ENCODE data around the gene QRFPR. TPM values are rescaled to one million over a fixed set of nuclear protein-coding genes. Genes with fewer than 3 reads are reported as not detected.
"Not testable (repeated sequence)": the region's sequence is repeated elsewhere in the genome, so short reads cannot be mapped to it uniquely, and the experiment has no call there.

Gene QRFPR
- total and polyA plus RNA-seq, 10 of the 15 experiments (the other 5 are each of a cell fraction or from before 2014, with no cell fraction given), result not detected

DNA sequence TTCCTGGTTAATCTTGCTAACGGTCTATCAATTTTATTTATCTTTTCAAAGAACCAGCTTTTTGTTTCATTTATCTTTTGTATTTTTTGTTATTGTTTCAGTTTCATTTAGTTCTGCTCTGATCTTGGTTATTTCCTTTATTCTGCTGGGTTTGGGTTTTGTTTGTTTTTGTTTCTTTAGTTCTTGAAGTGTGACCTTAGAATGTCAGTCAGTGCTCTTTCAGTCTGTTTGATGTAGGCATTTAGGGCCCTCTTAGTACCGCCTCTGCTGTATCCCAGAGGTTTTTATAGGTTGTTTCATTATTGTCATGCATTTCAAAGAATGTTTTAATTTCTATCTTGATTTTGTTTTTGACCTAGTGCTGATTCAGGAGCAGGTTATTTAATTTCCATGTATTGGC, 27.7 kb upstream of the QRFPR start:
- RAD21 ChIA-PET (ENCODE audit: unreplicated experiment); BruUV-seq (replicated peaks); SMC1A ChIA-PET (ENCODE audit: uncharacterized antibody, unreplicated experiment); in situ Hi-C loops (cut with MboI); FAIRE-seq; DNase-seq (ENCODE audit: low read depth, low spot score); H3K4me1 ChIP-seq (ENCODE audit: control insufficient read depth, insufficient read depth, low read length); ATAC-seq; H3K36me3 ChIP-seq (ENCODE audit: control insufficient read depth in 2 of 2, insufficient read depth in 2 of 2, low read length in 1 of 2); H2AFZ ChIP-seq (ENCODE audit: control insufficient read depth, low read depth, low read length); H3K27ac ChIP-seq (ENCODE audit: control insufficient read depth, insufficient read depth); H3K4me3 ChIP-seq; H3K9ac ChIP-seq (ENCODE audit: control insufficient read depth, insufficient read depth, low read length); H4K20me1 ChIP-seq (ENCODE audit: control insufficient read depth, insufficient read depth); intact Hi-C loops (cut with micrococcal nuclease; ENCODE audit: unreplicated experiment); H3K79me2 ChIP-seq (ENCODE audit: control insufficient read depth, insufficient read depth, low read length); H3K4me2 ChIP-seq (ENCODE audit: control insufficient read depth, insufficient read depth); H3K9me3 ChIP-seq (replicated peaks; ENCODE audit: control insufficient read depth, insufficient read depth, low read length); H3K27me3 ChIP-seq (replicated peaks in 1 of 2; ENCODE audit: control insufficient read depth in 2 of 2, insufficient read depth in 2 of 2, low read length in 1 of 2); POLR2A ChIA-PET: not testable (repeated sequence)
- CTCF ChIA-PET, result interaction anchor here (1.1 kb wide), 1 partner anchor 38 kb away, joined by 4 read pairs; no protein-coding TSS in a partner anchor
- WGBS (ENCODE audit: insufficient coverage, insufficient replicate concordance, low lambda C conversion rate, missing lambda C conversion rate), result 33% methylated on average over 2 of the region's 2 CpGs

DNA sequence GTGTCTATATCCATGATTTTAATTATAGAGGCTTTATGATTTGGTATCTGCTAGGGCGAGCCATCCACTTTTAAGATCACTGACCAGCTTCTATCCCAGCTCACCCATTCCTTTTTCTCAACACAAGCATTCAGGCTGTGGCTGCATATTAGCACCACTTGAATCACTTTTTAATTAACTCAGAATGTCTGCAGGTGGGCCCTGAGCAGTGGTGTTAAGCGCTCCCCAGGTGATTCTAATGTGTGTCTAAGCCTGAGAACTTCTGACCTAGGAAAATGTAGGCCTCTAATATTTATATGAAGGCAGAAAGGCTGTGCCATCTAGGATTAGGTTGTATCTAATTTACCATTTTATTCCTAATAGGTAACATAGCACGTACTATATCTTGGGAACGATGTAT, 19.8 kb upstream of the QRFPR start:
- Histone ChIP-seq H2AFZ (ENCODE audit: control insufficient read depth, low read depth, low read length) (no peak overlapping the region), H3K27me3 (replicated peaks in 1 of 2; ENCODE audit: control insufficient read depth in 2 of 2, insufficient read depth in 2 of 2, low read length in 1 of 2) (no peaks in the 10 kb centered on the region), H3K9me3 (replicated peaks; ENCODE audit: control insufficient read depth, insufficient read depth, low read length) (no peaks in the 10 kb centered on the region), H3K9ac (ENCODE audit: control insufficient read depth, insufficient read depth, low read length) (no peak overlapping the region), H3K27ac (ENCODE audit: control insufficient read depth, insufficient read depth) (no peak overlapping the region), H3K79me2 (ENCODE audit: control insufficient read depth, insufficient read depth, low read length) (no peaks in the 10 kb centered on the region), H3K4me1 (ENCODE audit: control insufficient read depth, insufficient read depth, low read length) (no peaks in the 10 kb centered on the region), H3K4me2 (ENCODE audit: control insufficient read depth, insufficient read depth) (no peak overlapping the region), H3K4me3 (no peak overlapping the region), H3K36me3 (ENCODE audit: control insufficient read depth in 2 of 2, insufficient read depth in 2 of 2, low read length in 1 of 2) (no peaks in the 10 kb centered on the region), H4K20me1 (ENCODE audit: control insufficient read depth, insufficient read depth) (no peaks in the 10 kb centered on the region)
- ChIA-PET CTCF (no interaction called here), RAD21 (ENCODE audit: unreplicated experiment) (no interaction called here), SMC1A (ENCODE audit: uncharacterized antibody, unreplicated experiment) (no interaction called here), POLR2A (no interaction called here)
- no peak for FAIRE-seq
- 34% methylated on average over 4 of the region's 4 CpGs for WGBS (ENCODE audit: insufficient coverage, insufficient replicate concordance, low lambda C conversion rate, missing lambda C conversion rate)
- BruUV-seq (replicated peaks), result no TSS peak
- DNase-seq (ENCODE audit: low read depth, low spot score), result no peak
- no peak for ATAC-seq
- in situ Hi-C loops (cut with MboI) (no loop called here), intact Hi-C loops (cut with micrococcal nuclease; ENCODE audit: unreplicated experiment) (no loop called here)
- TF ChIP-seq CBFB (IDR thresholded peaks at IDR 0.05; ENCODE audit: low read depth) (no peak), PAX5 (IDR thresholded peaks at IDR 0.05; ENCODE audit: borderline replicate concordance, low read depth, low read length) (no peak), EP300 (IDR thresholded peaks at IDR 0.05; ENCODE audit: borderline replicate concordance in 1 of 2, control insufficient read depth in 1 of 2, low read depth in 2 of 2, low read length in 2 of 2) (no peak)
- TF ChIP-seq, protein P1, sequence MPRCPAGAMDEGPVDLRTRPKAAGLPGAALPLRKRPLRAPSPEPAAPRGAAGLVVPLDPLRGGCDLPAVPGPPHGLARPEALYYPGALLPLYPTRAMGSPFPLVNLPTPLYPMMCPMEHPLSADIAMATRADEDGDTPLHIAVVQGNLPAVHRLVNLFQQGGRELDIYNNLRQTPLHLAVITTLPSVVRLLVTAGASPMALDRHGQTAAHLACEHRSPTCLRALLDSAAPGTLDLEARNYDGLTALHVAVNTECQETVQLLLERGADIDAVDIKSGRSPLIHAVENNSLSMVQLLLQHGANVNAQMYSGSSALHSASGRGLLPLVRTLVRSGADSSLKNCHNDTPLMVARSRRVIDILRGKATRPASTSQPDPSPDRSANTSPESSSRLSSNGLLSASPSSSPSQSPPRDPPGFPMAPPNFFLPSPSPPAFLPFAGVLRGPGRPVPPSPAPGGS (IDR thresholded peaks at IDR 0.05; ENCODE audit: borderline replicate concordance, insufficient read depth, low read depth, low read length, poor library complexity, severe bottlenecking), result no peak

Measured in GM12878 (cell line).